Upper lobe of right lung (tissue), 1 donor: ENCODE data around the gene RPS6KC1. TPM values are rescaled to one million over a fixed set of nuclear protein-coding genes. Genes with fewer than 3 reads are reported as not detected.
"Not testable (repeated sequence)": the region's sequence is repeated elsewhere in the genome, so short reads cannot be mapped to it uniquely, and the experiment has no call there.

Experiments
- ATAC-seq: fragments of 200-7000 bp; cut with Tn5 transposase; one replicate; pipeline ENCODE4 v1.9.1; 2020; ENCODE audit warnings: mild to moderate bottlenecking, moderate library complexity
- DNase-seq: peaks from one replicate; pipeline ENCODE4 v3.0.0-alpha.2; 2020
- H3K27ac ChIP-seq: fragments of 200-600 bp; one replicate; pipeline ENCODE4 v1.8.0; 2022
- H3K27me3 ChIP-seq: fragments of 200-600 bp; one replicate; pipeline ENCODE4 v1.8.0; 2022; ENCODE audit warnings: mild to moderate bottlenecking
- H3K36me3 ChIP-seq: fragments of 200-600 bp; one replicate; pipeline ENCODE4 v1.8.0; 2022
- H3K4me1 ChIP-seq: fragments of 200-600 bp; one replicate; pipeline ENCODE4 v1.8.0; 2022
- H3K4me3 ChIP-seq: fragments of 200-600 bp; one replicate; pipeline ENCODE4 v1.8.0; 2022; ENCODE audit warnings: mild to moderate bottlenecking
- H3K9me3 ChIP-seq: fragments of 200-600 bp; one replicate; pipeline ENCODE4 v1.8.0; 2022
- CTCF ChIP-seq: fragments of 200-600 bp; IDR thresholded peaks from one replicate; pipeline ENCODE4 v1.8.0; 2022; ENCODE audit warnings: antibody characterized with exemption
- intact Hi-C: fragments of 100-400 bp; cut with DNase I; formaldehyde crosslinking; loops from one replicate; pipeline ENCODE4 v1.11.0; 2022
- total RNA-seq: library from RNA; stranded (reverse); fragmentation: NEBNext Ultra II Directional; extraction: Animal tissue kit (Norgen Biotek cat#: 25700); gene quantifications from one replicate; pipeline ENCODE4 v1.2.1, GENCODE V29; 2021
- donor health status: DM: no; HTN: yes; CAD: no; lungs with severe emphysema.

Gene RPS6KC1
- total RNA-seq, 1 donor from 2014 or later = 15.1 TPM

- Histone ChIP-seq H3K27ac (no peak overlapping the region), H3K27me3 (no peaks in the 10 kb centered on the region), H3K4me3 (no peak overlapping the region), H3K4me1 (no peaks in the 10 kb centered on the region), H3K9me3 (no peaks in the 10 kb centered on the region), H3K36me3 (no peaks in the 10 kb centered on the region)
- no peak for DNase-seq
- TF ChIP-seq CTCF = no peak
- intact Hi-C loops = no loop called here
- ATAC-seq = no peak
Observed at GRCh38 chr1:213297021-213297420, 246.0 kb downstream of the RPS6KC1 start.

- Histone ChIP-seq H3K27me3 (no peaks in the 10 kb centered on the region), H3K4me1 (no peaks in the 10 kb centered on the region), H3K36me3 (no peaks in the 10 kb centered on the region), H3K9me3 (no peaks in the 10 kb centered on the region), H3K27ac (no peak overlapping the region), H3K4me3 (no peak overlapping the region)
- intact Hi-C loops = no loop called here
- DNase-seq (no peak), ATAC-seq (no peak)
- no peak for TF ChIP-seq CTCF
Observed at GRCh38 chr1:213300433-213300832, 249.4 kb downstream of the RPS6KC1 start.

GRCh38 chr1:213301524-213301923 lies 250.5 kb downstream of the RPS6KC1 start:
- ATAC-seq, H3K36me3 ChIP-seq, DNase-seq, H3K27ac ChIP-seq, H3K9me3 ChIP-seq, H3K4me3 ChIP-seq, H3K4me1 ChIP-seq, intact Hi-C loops, H3K27me3 ChIP-seq: not testable (repeated sequence)

- Histone ChIP-seq H3K9me3 (no peaks in the 10 kb centered on the region), H3K27me3 (no peaks in the 10 kb centered on the region), H3K27ac (no peak overlapping the region), H3K4me1 (no peaks in the 10 kb centered on the region), H3K36me3 (no peaks in the 10 kb centered on the region), H3K4me3 (no peak overlapping the region)
- DNase-seq (no peak), ATAC-seq (no peak)
- intact Hi-C loops = no loop called here
- no peak for TF ChIP-seq CTCF
Observed at GRCh38 chr1:213303286-213303685, 252.2 kb downstream of the RPS6KC1 start.

- DNase-seq (no peak), ATAC-seq (no peak)
- intact Hi-C loops = no loop called here
- Histone ChIP-seq H3K27ac (no peak overlapping the region), H3K9me3 (no peaks in the 10 kb centered on the region), H3K4me3 (no peak overlapping the region), H3K4me1 (no peaks in the 10 kb centered on the region), H3K36me3 (no peaks in the 10 kb centered on the region), H3K27me3 (no peaks in the 10 kb centered on the region)
- TF ChIP-seq CTCF = no peak
Observed at GRCh38 chr1:213315571-213315970, 264.5 kb downstream of the RPS6KC1 start.

- H3K27ac ChIP-seq, H3K36me3 ChIP-seq, DNase-seq, H3K27me3 ChIP-seq, H3K4me1 ChIP-seq, H3K4me3 ChIP-seq, intact Hi-C loops, ATAC-seq, H3K9me3 ChIP-seq: not testable (repeated sequence)
Observed at GRCh38 chr1:213318458-213318857, 267.4 kb downstream of the RPS6KC1 start.

GRCh38 chr1:213320191-213320870 lies 269.3 kb downstream of the RPS6KC1 start:
- intact Hi-C loops = no loop called here
- no peaks in the 10 kb centered on the region for H3K36me3 ChIP-seq
- no peaks in the 10 kb centered on the region for H3K9me3 ChIP-seq
- no peak for TF ChIP-seq CTCF
- H3K4me1 ChIP-seq = no peaks in the 10 kb centered on the region
- ATAC-seq (no peak), DNase-seq (no peak)
- no peak overlapping the region for H3K4me3 ChIP-seq
- H3K27ac ChIP-seq = no peak overlapping the region
- H3K27me3 ChIP-seq = no peaks in the 10 kb centered on the region
